RWPE1 (cell line): ENCODE results near the gene GNRH2.
"Not testable (repeated sequence)": the region's sequence is repeated elsewhere in the genome, so short reads cannot be mapped to it uniquely, and the experiment has no call there.

Source experiments
- CTCF ChIA-PET: fragments of 350-600 bp; sonication (Branson Sonifier 250); formaldehyde crosslinking; extraction: SDS; loops from one replicate; lab custom pipeline; 2021; lab: Yijun Ruan, JAX
- POLR2A ChIA-PET: fragments of 400-600 bp; formaldehyde crosslinking; extraction: SDS; loops from one replicate; lab custom pipeline; 2020; ENCODE audit warnings: antibody characterized with exemption; ENCODE audit not compliant: low non-redundant PET; lab: Yijun Ruan, JAX
- DNase-seq: peaks from one replicate; pipeline ENCODE4 v3.0.0; 2012; ENCODE audit warnings: low spot score
- H3K27ac ChIP-seq: fragments of 450-650 bp; 2 replicates; pipeline ENCODE4 v1.5.1; 2017
- CTCF ChIP-seq: fragments of 450-650 bp; conservative IDR thresholded peaks from 2 replicates; pipeline ENCODE4 v1.5.1; 2017; ENCODE audit warnings: low read depth, mild to moderate bottlenecking

The GNRH2 gene

GRCh38 chr20:3071610-3072529 is 28.4 kb downstream of the GNRH2 start, which contains the start of gene OXT:
Gene OXT (plus strand): TSS chr20:3071620. CDS start chr20:3071656, 36 bp downstream.
- ChIA-PET POLR2A (no interaction called here), CTCF (interaction anchor here (0.6 kb wide), 1 partner anchor 398 kb away, joined by 4 read pairs; no protein-coding TSS in a partner anchor)
- H3K27ac ChIP-seq, result no peak within 1 kb of the TSS
- DNase-seq, result no peak
- TF ChIP-seq CTCF, result no peak

GRCh38 chr20:3072530-3073250 is 29.3 kb downstream of the GNRH2 start:
- H3K27ac ChIP-seq, result no peak overlapping the region
- DNase-seq, result no peak
- POLR2A ChIA-PET, result no interaction called here
- CTCF ChIA-PET, result interaction anchor here (0.6 kb wide), 2 partner anchors 16 to 398 kb away, joined by 4 to 6 read pairs; no protein-coding TSS in a partner anchor
- TF ChIP-seq CTCF, result no peak

- POLR2A ChIA-PET, H3K27ac ChIP-seq, DNase-seq: not testable (repeated sequence)
- CTCF ChIA-PET, result interaction anchor here (0.6 kb wide), 1 partner anchor 16 kb away, joined by 6 read pairs; no protein-coding TSS in a partner anchor
Observed at GRCh38 chr20:3073251-3073643, 29.8 kb downstream of the GNRH2 start.

- H3K27ac ChIP-seq, result no peak overlapping the region
- ChIA-PET POLR2A (no interaction called here), CTCF (no interaction called here)
- DNase-seq, result no peak
- TF ChIP-seq CTCF, result no peak
Observed at GRCh38 chr20:3074812-3075211, 31.4 kb downstream of the GNRH2 start.

GRCh38 chr20:3075315-3075714 is 31.9 kb downstream of the GNRH2 start:
- DNase-seq, CTCF ChIA-PET, H3K27ac ChIP-seq, POLR2A ChIA-PET: not testable (repeated sequence)

GRCh38 chr20:3077618-3078134 is 34.3 kb downstream of the GNRH2 start:
- POLR2A ChIA-PET, result no interaction called here
- CTCF ChIA-PET, result interaction anchor here (0.6 to 1.7 kb wide), 5 partner anchors 24 to 93 kb away, joined by 3 to 6 read pairs (median 4); no protein-coding TSS in a partner anchor

More at GRCh38 chr20:3077618-3078134, 34.3 kb downstream of the GNRH2 start:
- no peak for TF ChIP-seq CTCF
- DNase-seq, result no peak
- H3K27ac ChIP-seq, result no peak overlapping the region
